GM12878 (cell line): ENCODE data around the gene CPNE5. TPM values are rescaled to one million over a fixed set of nuclear protein-coding genes. Genes with fewer than 3 reads are reported as not detected.

Experiments used
- ATAC-seq: fragments of 200-7000 bp; cut with Tn5 transposase; 3 replicates; pipeline ENCODE4 v1.9.1; 2020; ENCODE audit warnings: mild to moderate bottlenecking, moderate library complexity
- BruUV-seq: library from RNA; stranded (reverse); fragments of 400-500 nt; replicated peaks from 2 replicates; lab custom pipeline; 2021; lab: Mats Ljungman, UMichigan
- CTCF ChIA-PET: fragments of 300-600 bp; sonication (Branson Sonifier 250); formaldehyde crosslinking; extraction: SDS; loops from one replicate; lab custom pipeline; 2021; ENCODE audit warnings: inconsistent platforms; lab: Yijun Ruan, JAX
- POLR2A ChIA-PET: fragments of 350-600 bp; formaldehyde crosslinking; extraction: SDS; loops from one replicate; lab custom pipeline; 2021; ENCODE audit warnings: inconsistent platforms; lab: Charles Lee
- RAD21 ChIA-PET: fragments of 300-600 bp; sonication (Branson Sonifier 250); formaldehyde crosslinking; loops from one replicate; lab custom pipeline; 2023; ENCODE audit warnings: antibody characterized with exemption; ENCODE audit not compliant: unreplicated experiment; lab: Charles Lee
- SMC1A ChIA-PET: fragments of 300-600 bp; sonication (Branson Sonifier 250); formaldehyde crosslinking; loops from one replicate; lab custom pipeline; 2023; ENCODE audit not compliant: unreplicated experiment, uncharacterized antibody; lab: Charles Lee
- DNase-seq: peaks from one replicate; pipeline ENCODE4 v3.0.0-alpha.2; 2011; ENCODE audit warnings: low read depth, low spot score
- FAIRE-seq: peaks from 3 replicates; lab custom pipeline; 2011; peaks lifted over from hg19 to GRCh38; lab: Jason Lieb, UNC
- H2AFZ ChIP-seq: 2 replicates; pipeline ENCODE4 v1.6.0; 2011; ENCODE audit warnings: low read depth, low read length, control low read depth; ENCODE audit not compliant: control insufficient read depth
- H3K27ac ChIP-seq: 2 replicates; pipeline ENCODE4 v1.5.1; 2011; ENCODE audit warnings: control low read depth; ENCODE audit not compliant: control insufficient read depth, insufficient read depth
- H3K27me3 ChIP-seq, 2 experiments: replicated peaks in 1 of 2; 2 replicates each; pipeline versions ENCODE4 v1.6.0 to v1.6.1; 2011; ENCODE audit warnings: low read length in 1 of 2; ENCODE audit not compliant: control insufficient read depth in 2 of 2, insufficient read depth in 2 of 2
- H3K36me3 ChIP-seq, 2 experiments: 2 replicates each; pipeline ENCODE4 v1.5.1; 2011; ENCODE audit warnings: low read length in 1 of 2; ENCODE audit not compliant: control insufficient read depth in 2 of 2, insufficient read depth in 2 of 2
- H3K4me1 ChIP-seq: 2 replicates; pipeline ENCODE4 v1.6.1; 2011; ENCODE audit warnings: mild to moderate bottlenecking, low read length, moderate library complexity, mixed read lengths; ENCODE audit not compliant: control insufficient read depth, insufficient read depth
- H3K4me2 ChIP-seq: 2 replicates; pipeline ENCODE4 v1.6.0; 2011; ENCODE audit warnings: control low read depth; ENCODE audit not compliant: control insufficient read depth, insufficient read depth
- H3K4me3 ChIP-seq: fragments of 200-600 bp; sonication (generic); 2 replicates; pipeline ENCODE4 v1.5.1; 2016
- H3K79me2 ChIP-seq: 2 replicates; pipeline ENCODE4 v1.6.0; 2011; ENCODE audit warnings: low read length; ENCODE audit not compliant: control insufficient read depth, insufficient read depth
- H3K9ac ChIP-seq: 2 replicates; pipeline ENCODE4 v1.8.0; 2011; ENCODE audit warnings: low read length, control low read depth, mixed read lengths; ENCODE audit not compliant: control insufficient read depth, insufficient read depth
- H3K9me3 ChIP-seq: replicated peaks from 3 replicates; pipeline ENCODE4 v1.5.1; 2011; ENCODE audit warnings: mild to moderate bottlenecking, low read length; ENCODE audit not compliant: control insufficient read depth, insufficient read depth
- H4K20me1 ChIP-seq: 2 replicates; pipeline ENCODE4 v1.6.0; 2011; ENCODE audit not compliant: control insufficient read depth, insufficient read depth
- CBX5 ChIP-seq: sonication (generic); IDR thresholded peaks from 2 replicates; pipeline ENCODE4 v1.6.1; 2016; ENCODE audit warnings: low read depth, moderate library complexity, mild to moderate bottlenecking, inconsistent platforms
- JUNB ChIP-seq: IDR thresholded peaks from 2 replicates; pipeline ENCODE4 v1.6.1; 2016; ENCODE audit warnings: antibody characterized with exemption, mild to moderate bottlenecking
- RAD51 ChIP-seq: fragments of 450-650 bp; IDR thresholded peaks from 2 replicates; pipeline ENCODE4 v1.6.1; 2016; ENCODE audit warnings: moderate library complexity, mild to moderate bottlenecking, inconsistent platforms
- RFX5 ChIP-seq: IDR thresholded peaks from 2 replicates; pipeline ENCODE4 v1.6.1; 2011; ENCODE audit warnings: low read depth, low read length, improper control_type of control experiment
- ZNF217 ChIP-seq: fragments of 450-650 bp; IDR thresholded peaks from 2 replicates; pipeline ENCODE4 v1.6.1; 2017; ENCODE audit warnings: antibody characterized with exemption, mild to moderate bottlenecking
- whole genome bisulfite sequencing: methylation state at CpG from one replicate; pipeline ENCODE4 v1.1.6; 2016; ENCODE audit warnings: low lambda C conversion rate; ENCODE audit not compliant: insufficient replicate concordance, insufficient coverage; ENCODE audit errors: missing lambda C conversion rate; 5-methylcytosine and 5-hydroxymethylcytosine counted together
- in situ Hi-C: fragments of 300-500 bp; cut with MboI; formaldehyde crosslinking; loops from 9 replicates; pipeline ENCODE4 v1.14.3; 2018; ENCODE audit warnings: mixed read lengths
- intact Hi-C: fragments of 100-400 bp; cut with micrococcal nuclease; formaldehyde crosslinking; loops from one replicate; pipeline ENCODE4 v1.14.2; 2022; ENCODE audit not compliant: unreplicated experiment
- polyA plus RNA-seq, 11 experiments: library from polyadenylated mRNA; depleted of rRNA in 4 of 11; unstranded in 6 of 11; stranded (reverse) in 5 of 11; fragments of >200 nt; fragmentation: Nextera tagmentation in 4 of 11; fragmentation: Illumina TruSeq in 1 of 11; extraction: Ambion mirVana in 4 of 11; extraction: Trizol in 1 of 11; gene quantifications; 1 replicate in 1 of 11; 2 replicates in 10 of 11; pipeline versions ENCODE4 v1.2.1 to v1.2.3, GENCODE V29; 2011 to 2016; ENCODE audit warnings: inconsistent platforms in 2 of 11, missing spikeins in 2 of 11, low read depth in 1 of 11
- total RNA-seq, 4 experiments: library from RNA; depleted of rRNA in 3 of 4; stranded (reverse); fragments of >200 nt in 3 of 4; fragmentation: Illumina TruSeq in 1 of 4; extraction: Trizol in 1 of 4; gene quantifications; 2 replicates each; pipeline versions ENCODE4 v1.2.1 to v1.2.3, GENCODE V29; 2013 to 2021
- TF ChIP-seq, protein P1 (sequence below): fragments of 450-650 bp; IDR thresholded peaks from 2 replicates; pipeline ENCODE4 v1.6.1; 2017; ENCODE audit warnings: borderline replicate concordance
- TF ChIP-seq, protein P2 (sequence below): fragments of 450-650 bp; formaldehyde crosslinking; IDR thresholded peaks from 2 replicates; pipeline ENCODE4 v1.4.0; 2022; ENCODE audit warnings: mild to moderate bottlenecking, moderate library complexity

The CPNE5 gene
- total and polyA plus RNA-seq, 10 of the 15 experiments (the other 5 are each of a cell fraction or from before 2014, with no cell fraction given), result 2.4 to 39.1 (median 18.2) TPM

DNA sequence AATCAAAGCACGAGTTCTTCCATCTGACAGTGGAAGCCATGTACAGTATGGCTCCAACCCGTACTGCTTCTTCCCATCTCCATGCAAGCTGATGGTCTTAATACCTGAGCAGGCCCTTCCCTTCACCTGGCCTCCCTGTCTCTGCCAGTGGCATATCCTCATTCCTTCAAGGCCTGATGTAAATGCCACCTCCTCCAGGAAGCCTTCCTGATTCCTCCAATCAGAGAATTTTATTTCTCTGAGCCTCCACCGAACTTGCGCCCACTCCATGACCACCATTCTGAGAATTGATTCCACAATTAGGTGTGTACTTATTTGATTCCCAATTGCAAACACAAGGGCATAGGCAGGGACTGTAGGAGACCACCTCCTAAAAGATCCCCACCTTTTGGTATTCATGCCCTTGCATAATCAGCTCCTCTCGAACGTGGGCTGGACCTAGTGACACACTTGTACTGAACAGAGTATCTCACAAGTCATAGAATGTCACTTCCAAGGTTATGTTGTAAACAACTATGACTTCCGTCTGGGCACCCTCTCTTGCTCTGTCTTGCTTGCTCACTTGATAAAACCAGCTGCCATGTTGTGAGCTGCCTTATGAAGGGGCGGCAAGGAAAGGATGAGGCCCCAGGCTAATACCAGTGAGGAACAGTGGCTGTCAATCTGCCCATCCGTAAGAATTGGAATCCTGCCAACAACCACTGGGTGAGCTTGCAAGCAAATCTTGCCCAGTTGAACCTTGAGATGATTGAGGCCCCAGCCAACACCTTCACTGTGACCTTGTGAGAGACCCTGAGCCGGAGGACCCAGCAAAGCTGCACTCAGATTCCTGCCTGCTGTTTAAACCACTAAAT lies 38.8 kb downstream of the CPNE5 start:
- Histone ChIP-seq H3K4me1 (no peaks in the 10 kb centered on the region), H4K20me1 (no peaks in the 10 kb centered on the region), H3K9me3 (no peaks in the 10 kb centered on the region), H3K9ac (no peak overlapping the region), H2AFZ (no peak overlapping the region), H3K27me3 (no peaks in the 10 kb centered on the region; a peak in 2 of 4 replicates), H3K27ac (no peak overlapping the region), H3K79me2 (no peaks in the 10 kb centered on the region), H3K4me2 (no peak overlapping the region), H3K4me3 (no peak overlapping the region), H3K36me3 (no peaks in the 10 kb centered on the region)
- ChIA-PET CTCF (interaction anchor here (0.5 to 1.9 kb wide), 2 partner anchors 18 to 493 kb away, joined by 3 to 11 read pairs; no protein-coding TSS in a partner anchor), RAD21 (no interaction called here), SMC1A (interaction anchor here (0.5 to 0.7 kb wide), 2 partner anchors 65 to 206 kb away, joined by 3 read pairs; partner anchors contain the start of gene SRSF3), POLR2A (no interaction called here)
- 40% methylated on average over 10 of the region's 10 CpGs for WGBS
- no peak for ATAC-seq
- intact Hi-C loops, result no loop called here
- no peak for DNase-seq
- in situ Hi-C loops, result no loop called here
- no peak for TF ChIP-seq RFX5
- TF ChIP-seq JUNB, result no peak
- TF ChIP-seq, protein P1, sequence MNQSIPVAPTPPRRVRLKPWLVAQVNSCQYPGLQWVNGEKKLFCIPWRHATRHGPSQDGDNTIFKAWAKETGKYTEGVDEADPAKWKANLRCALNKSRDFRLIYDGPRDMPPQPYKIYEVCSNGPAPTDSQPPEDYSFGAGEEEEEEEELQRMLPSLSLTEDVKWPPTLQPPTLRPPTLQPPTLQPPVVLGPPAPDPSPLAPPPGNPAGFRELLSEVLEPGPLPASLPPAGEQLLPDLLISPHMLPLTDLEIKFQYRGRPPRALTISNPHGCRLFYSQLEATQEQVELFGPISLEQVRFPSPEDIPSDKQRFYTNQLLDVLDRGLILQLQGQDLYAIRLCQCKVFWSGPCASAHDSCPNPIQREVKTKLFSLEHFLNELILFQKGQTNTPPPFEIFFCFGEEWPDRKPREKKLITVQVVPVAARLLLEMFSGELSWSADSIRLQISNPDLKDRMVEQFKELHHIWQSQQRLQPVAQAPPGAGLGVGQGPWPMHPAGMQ, result no peak
- no peak for TF ChIP-seq ZNF217
- TF ChIP-seq CBX5, result no peak
- TF ChIP-seq, protein P2, sequence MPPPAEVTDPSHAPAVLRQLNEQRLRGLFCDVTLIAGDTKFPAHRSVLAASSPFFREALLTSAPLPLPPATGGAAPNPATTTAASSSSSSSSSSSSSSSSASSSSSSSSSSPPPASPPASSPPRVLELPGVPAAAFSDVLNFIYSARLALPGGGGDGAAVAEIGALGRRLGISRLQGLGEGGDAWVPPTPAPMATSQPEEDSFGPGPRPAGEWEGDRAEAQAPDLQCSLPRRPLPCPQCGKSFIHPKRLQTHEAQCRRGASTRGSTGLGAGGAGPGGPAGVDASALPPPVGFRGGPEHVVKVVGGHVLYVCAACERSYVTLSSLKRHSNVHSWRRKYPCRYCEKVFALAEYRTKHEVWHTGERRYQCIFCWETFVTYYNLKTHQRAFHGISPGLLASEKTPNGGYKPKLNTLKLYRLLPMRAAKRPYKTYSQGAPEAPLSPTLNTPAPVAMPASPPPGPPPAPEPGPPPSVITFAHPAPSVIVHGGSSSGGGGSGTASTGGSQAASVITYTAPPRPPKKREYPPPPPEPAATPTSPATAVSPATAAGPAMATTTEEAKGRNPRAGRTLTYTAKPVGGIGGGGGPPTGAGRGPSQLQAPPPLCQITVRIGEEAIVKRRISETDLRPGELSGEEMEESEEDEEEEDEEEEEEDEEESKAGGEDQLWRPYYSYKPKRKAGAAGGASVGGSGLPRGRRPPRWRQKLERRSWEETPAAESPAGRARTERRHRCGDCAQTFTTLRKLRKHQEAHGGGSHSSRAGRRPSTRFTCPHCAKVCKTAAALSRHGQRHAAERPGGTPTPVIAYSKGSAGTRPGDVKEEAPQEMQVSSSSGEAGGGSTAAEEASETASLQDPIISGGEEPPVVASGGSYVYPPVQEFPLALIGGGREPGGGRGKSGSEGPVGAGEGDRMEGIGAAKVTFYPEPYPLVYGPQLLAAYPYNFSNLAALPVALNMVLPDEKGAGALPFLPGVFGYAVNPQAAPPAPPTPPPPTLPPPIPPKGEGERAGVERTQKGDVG (CRISPR knock-in tag), result no peak
- no peak for TF ChIP-seq RAD51
- BruUV-seq, result no TSS peak
- FAIRE-seq, result no peak
